OCI-LY3 (cell line): ENCODE measurements around the gene MYL9.

Source experiments
- H2AFZ ChIP-seq: fragments of 200-600, 300-600 bp; shearing (Covaris generic); 2 replicates; pipeline ENCODE4 v1.6.0; 2014; ENCODE audit warnings: antibody characterized with exemption, low read depth, low read length
- H3K27ac ChIP-seq: fragments of 200-600, 300-600 bp; sonication (generic); 2 replicates; pipeline ENCODE4 v1.5.1; 2014; ENCODE audit warnings: mild to moderate bottlenecking, low read length, moderate library complexity, mixed read lengths
- H3K27me3 ChIP-seq: fragments of 200-600, 300-600 bp; sonication (generic); 2 replicates; pipeline ENCODE4 v1.6.1; 2014; ENCODE audit warnings: low read depth, low read length, mixed read lengths
- H3K36me3 ChIP-seq: fragments of 200-600, 300-600 bp; sonication (generic); replicated peaks from 2 replicates; pipeline ENCODE3; 2014; ENCODE audit warnings: low read depth, low read length, mixed read lengths
- H3K4me1 ChIP-seq: fragments of 300-600, 200-600 bp; sonication (generic); 2 replicates; pipeline ENCODE4 v1.6.1; 2014; ENCODE audit warnings: low read length, mixed read lengths
- H3K4me2 ChIP-seq: fragments of 200-600, 300-600 bp; sonication (generic); 2 replicates; pipeline ENCODE4 v1.6.1; 2014; ENCODE audit warnings: low read length, mixed read lengths
- H3K4me3 ChIP-seq: fragments of 300-600, 200-600 bp; sonication (generic); 2 replicates; pipeline ENCODE4 v1.5.1; 2014; ENCODE audit warnings: antibody characterized with exemption, mild to moderate bottlenecking, low read length, moderate library complexity
- H3K79me2 ChIP-seq: fragments of 300-600, 200-600 bp; shearing (Covaris generic); 2 replicates; pipeline ENCODE4 v1.6.1; 2014; ENCODE audit warnings: mild to moderate bottlenecking, low read length, mixed read lengths
- H3K9ac ChIP-seq: fragments of 300-600, 200-600 bp; shearing (Covaris generic); 2 replicates; pipeline ENCODE4 v1.6.0; 2014; ENCODE audit warnings: mild to moderate bottlenecking, low read length, moderate library complexity
- H3K9me3 ChIP-seq: fragments of 200-600, 300-600 bp; shearing (Covaris generic); 2 replicates; pipeline ENCODE4 v1.6.1; 2014; ENCODE audit warnings: low read length, mixed read lengths; ENCODE audit not compliant: insufficient read depth
- H4K20me1 ChIP-seq: fragments of 200-600, 300-600 bp; sonication (generic); 2 replicates; pipeline ENCODE4 v1.6.1; 2016; ENCODE audit warnings: low read length, mixed read lengths; ENCODE audit not compliant: insufficient read depth
- EZH2phosphoT487 ChIP-seq: fragments of 200-600 bp; shearing (Covaris generic); IDR thresholded peaks from 2 replicates; pipeline ENCODE4 v1.6.1; 2018; ENCODE audit warnings: antibody characterized with exemption, mixed run types, low read depth
- TF ChIP-seq, protein P1 (sequence below): fragments of 200-600, 300-600 bp; sonication (generic); IDR thresholded peaks from 2 replicates; pipeline ENCODE4 v1.5.1; 2014; ENCODE audit warnings: antibody characterized with exemption, low read length, low read depth

The MYL9 gene

DNA sequence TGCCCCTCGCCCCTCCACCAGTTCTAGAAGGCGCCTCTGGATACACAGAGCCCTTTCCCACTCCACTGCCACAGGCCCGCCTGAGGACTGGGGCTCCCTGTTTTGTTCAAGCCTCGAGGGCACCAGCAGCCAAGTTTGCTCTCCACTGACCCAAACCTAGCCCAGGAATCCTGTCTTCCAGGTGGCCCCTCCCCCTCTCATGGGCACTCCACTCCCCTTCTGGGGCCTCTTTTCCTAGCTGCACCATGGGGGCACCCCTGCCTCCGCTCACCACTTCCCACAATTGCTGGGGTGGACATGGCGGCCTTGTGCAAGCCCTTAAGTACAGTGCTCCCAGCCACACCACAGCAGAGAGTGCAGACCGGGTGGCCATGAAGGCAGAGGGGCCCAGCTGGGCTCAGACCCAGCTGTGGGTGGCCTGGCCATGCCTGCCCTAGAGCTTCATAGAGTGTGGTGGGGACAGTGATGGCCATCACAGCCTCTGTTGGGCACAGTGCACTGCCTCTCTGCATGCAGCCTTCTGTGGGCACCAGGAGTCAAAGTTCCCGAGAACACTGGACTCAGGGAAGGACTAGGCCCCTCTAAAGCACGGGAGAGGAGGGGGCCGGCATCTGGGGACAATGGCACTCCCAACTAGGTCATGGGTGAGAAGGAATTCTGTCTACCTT is 1.3 kb downstream of the MYL9 start:
- no peak overlapping the region for H3K27ac ChIP-seq
- no peak overlapping the region for H3K9ac ChIP-seq
- peaks cover 3% of the 10 kb centered on the region; the same call in 1 of the 2 replicates for H3K79me2 ChIP-seq
- no peak overlapping the region for H2AFZ ChIP-seq
- H3K36me3 ChIP-seq: no peaks in the 10 kb centered on the region
- no peak overlapping the region for H3K4me3 ChIP-seq
- H3K4me2 ChIP-seq: peak overlapping the region; percentile 91
- peaks cover 26% of the 10 kb centered on the region for H3K4me1 ChIP-seq
- 0 out of 2 replicates have a peak, but pooled peaks cover 8% of the 10 kb centered on the region for H4K20me1 ChIP-seq
- no peaks in the 10 kb centered on the region for H3K9me3 ChIP-seq
- TF ChIP-seq, protein P1, sequence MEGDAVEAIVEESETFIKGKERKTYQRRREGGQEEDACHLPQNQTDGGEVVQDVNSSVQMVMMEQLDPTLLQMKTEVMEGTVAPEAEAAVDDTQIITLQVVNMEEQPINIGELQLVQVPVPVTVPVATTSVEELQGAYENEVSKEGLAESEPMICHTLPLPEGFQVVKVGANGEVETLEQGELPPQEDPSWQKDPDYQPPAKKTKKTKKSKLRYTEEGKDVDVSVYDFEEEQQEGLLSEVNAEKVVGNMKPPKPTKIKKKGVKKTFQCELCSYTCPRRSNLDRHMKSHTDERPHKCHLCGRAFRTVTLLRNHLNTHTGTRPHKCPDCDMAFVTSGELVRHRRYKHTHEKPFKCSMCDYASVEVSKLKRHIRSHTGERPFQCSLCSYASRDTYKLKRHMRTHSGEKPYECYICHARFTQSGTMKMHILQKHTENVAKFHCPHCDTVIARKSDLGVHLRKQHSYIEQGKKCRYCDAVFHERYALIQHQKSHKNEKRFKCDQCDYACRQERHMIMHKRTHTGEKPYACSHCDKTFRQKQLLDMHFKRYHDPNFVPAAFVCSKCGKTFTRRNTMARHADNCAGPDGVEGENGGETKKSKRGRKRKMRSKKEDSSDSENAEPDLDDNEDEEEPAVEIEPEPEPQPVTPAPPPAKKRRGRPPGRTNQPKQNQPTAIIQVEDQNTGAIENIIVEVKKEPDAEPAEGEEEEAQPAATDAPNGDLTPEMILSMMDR: no peak
- TF ChIP-seq EZH2phosphoT487: no peak
- no peaks in the 10 kb centered on the region for H3K27me3 ChIP-seq

DNA sequence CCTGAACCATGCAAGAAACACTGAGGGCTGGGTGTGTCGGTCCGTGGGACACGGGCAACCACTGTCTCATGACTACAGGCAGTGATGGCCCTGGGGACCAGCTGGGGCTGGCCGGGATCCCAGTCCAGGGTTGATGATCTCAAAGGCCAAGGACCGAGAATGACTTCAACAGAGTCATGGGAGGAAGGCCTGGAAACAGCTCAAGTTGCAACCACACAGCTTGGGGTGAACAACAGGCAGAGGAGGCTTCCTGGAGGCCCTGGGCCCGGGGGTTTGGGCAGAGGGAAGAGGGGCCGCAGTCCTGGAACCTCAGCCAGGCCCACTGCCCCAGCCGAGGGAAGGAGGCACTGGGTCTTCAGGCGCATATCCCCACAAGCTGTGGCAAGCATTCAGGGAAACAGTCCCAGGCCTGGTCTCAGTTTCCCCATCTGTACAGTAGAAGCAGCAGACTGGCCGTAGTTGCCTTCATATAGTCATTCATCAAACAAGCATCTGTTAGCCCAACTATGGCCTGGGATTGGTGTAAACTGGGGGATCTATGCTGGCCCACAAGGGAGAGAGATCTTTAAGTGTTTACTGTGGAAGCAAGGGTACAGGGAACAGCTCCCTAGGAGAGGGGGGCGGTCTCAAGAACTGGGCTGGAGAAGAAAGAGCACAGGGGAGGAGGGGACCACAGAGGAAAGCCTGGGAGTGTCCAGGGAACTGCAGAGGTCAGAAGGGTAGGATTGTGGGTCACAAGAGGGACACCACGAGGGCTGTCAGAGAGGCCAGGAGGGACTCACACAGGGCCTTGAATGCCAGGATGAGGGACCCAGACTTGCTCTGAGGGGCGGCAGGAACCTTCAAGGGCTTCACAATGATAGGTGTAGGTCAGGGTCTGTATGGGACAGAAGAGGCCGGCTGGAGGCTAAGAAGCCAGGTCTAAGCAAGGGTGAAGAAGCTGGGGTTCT is 2.1 kb downstream of the MYL9 start:
- Histone ChIP-seq H4K20me1 (0 out of 2 replicates have a peak, but pooled peaks cover 9% of the 10 kb centered on the region), H3K36me3 (no peaks in the 10 kb centered on the region), H3K79me2 (peaks cover 3% of the 10 kb centered on the region; the same call in 1 of the 2 replicates), H3K27ac (no peak overlapping the region), H3K9ac (no peak overlapping the region), H3K27me3 (no peaks in the 10 kb centered on the region), H2AFZ (no peak overlapping the region), H3K4me2 (no peak overlapping the region), H3K4me1 (peaks cover 26% of the 10 kb centered on the region), H3K9me3 (no peaks in the 10 kb centered on the region), H3K4me3 (no peak overlapping the region)
- TF ChIP-seq, protein P1: no peak
- no peak for TF ChIP-seq EZH2phosphoT487

DNA sequence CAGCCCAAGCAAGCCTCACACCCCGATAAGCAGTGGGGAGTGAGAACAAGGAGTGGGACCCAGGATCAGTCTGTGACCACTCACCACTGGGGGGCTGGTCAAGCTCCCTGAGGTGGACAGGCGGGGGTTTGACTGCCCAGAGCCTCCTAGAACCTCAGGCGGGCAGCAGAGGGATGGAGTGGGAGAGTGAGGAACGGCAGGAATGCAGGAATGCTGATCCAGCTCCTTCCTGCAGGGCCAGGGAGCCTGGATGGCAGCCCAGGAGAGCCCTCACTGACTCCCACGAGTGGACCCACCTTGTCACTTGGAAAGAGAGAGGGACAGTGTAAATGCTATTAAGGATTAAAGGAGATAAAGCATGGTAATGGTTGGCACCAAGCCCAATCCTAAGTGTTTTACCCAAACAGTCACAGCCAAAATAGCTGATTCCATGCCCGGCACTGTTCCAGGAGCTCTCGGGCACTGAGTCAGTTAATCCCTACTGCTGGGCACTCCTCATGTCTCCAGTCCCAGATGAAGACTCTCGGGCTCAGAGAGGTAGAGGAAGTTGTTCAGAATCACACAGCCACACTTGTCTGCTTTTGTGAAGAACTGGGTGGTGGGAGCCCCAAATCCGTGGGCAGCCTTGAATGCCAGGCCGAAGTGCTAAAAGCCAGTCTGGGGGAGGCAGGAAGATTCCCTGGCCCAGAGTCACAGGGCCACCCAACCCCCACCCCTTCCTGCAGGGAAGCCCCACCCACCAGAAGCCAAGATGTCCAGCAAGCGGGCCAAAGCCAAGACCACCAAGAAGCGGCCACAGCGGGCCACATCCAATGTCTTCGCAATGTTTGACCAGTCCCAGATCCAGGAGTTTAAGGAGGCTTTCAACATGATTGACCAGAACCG is 3.1 kb downstream of the MYL9 start:
- H2AFZ ChIP-seq: no peak overlapping the region

More for the DNA sequence above, 3.1 kb downstream of the MYL9 start:
- Histone ChIP-seq H3K27ac (no peak overlapping the region), H3K9me3 (no peaks in the 10 kb centered on the region), H4K20me1 (0 out of 2 replicates have a peak, but pooled peaks cover 9% of the 10 kb centered on the region), H3K4me1 (peaks cover 25% of the 10 kb centered on the region), H3K4me2 (no peak overlapping the region), H3K36me3 (no peaks in the 10 kb centered on the region), H3K27me3 (no peaks in the 10 kb centered on the region), H3K79me2 (peaks cover 3% of the 10 kb centered on the region; the same call in 1 of the 2 replicates), H3K4me3 (no peak overlapping the region), H3K9ac (no peak overlapping the region)
- TF ChIP-seq, protein P1: no peak
- no peak for TF ChIP-seq EZH2phosphoT487
